GM11168 (cell line): ENCODE data around the gene NISCH.

ENCODE experiments used
- in situ Hi-C: fragments of 300-500 bp; cut with MboI; formaldehyde crosslinking; loops from one replicate; pipeline ENCODE4 v1.12.0; 2022; ENCODE audit warnings: low sequenced_read_pairs; ENCODE audit not compliant: unreplicated experiment

NISCH gene

DNA sequence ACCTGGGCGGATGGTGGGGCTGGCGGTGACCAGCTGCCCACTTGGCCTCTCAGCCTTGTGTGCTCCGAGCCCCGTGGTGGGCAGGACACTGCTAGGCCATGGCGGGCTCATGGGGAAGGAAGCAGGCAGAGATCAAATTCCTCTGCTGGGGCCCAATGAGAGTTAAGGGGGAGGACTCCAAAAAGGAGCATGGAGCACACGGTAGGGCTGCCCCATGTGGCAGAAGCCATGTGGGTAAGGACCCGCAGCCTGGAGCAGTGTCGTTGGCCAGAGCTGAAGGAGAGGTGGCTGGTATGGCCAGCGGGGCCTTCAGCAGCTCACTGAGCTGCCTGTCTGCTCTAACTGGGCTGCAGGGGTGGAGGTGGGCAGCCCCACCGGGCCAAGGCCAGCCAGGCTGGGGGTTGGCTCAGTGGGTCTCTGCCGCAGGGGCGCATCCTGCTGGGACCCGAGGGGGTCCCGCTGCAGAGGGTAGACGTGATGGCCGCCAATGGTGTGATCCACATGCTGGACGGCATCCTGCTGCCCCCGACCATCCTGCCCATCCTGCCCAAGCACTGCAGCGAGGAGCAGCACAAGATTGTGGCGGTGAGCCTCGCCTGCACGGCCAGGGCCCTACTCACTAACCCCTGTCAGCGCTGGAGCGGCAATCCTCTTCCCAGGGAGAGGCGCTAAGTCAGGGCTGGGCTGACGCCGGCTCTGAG lies 51.0 kb downstream of the NISCH start:
- in situ Hi-C loops, result no loop called here

DNA sequence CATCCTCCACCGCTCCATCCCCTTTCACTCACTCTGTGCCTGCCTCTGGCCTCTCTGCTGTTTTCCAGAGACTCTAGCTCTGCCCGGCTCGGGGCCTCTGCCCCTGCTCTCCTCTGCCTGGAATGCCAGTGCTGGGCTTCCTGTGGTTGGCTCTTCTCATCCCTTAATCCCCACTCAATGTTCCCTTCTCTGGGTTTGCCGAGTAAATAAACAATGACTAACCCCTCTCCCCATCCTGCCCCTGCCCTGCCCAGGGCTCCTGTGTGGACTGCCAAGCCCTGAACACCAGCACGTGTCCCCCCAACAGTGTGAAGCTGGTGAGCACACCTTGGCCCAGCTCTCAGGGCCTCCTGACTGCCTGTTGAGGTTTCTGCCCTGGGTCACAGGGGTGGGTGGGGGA lies 52.0 kb downstream of the NISCH start:
- in situ Hi-C loops, result no loop called here

DNA sequence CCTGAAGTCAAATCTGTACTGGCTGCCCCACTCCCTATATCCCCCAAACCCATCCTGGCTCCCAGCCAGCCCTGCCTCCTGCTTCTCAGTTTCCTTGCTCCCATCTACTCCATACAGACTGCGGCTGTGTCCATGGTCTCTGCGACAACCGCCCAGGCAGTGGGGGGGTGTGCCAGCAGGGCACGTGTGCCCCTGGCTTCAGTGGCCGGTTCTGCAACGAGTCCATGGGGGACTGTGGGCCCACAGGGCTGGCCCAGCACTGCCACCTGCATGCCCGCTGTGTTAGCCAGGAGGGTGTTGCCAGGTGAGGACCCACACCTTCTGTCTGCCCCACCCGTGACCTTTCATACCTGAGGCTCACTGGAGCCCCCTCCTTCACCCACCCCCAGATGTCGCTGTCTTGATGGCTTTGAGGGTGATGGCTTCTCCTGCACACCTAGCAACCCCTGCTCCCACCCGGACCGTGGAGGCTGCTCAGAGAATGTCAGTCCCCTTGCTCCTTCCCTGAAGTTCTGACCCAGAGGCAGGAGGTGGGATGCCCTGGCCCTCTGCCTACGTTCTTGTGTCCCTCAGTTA lies 54.4 kb downstream of the NISCH start:
- in situ Hi-C loops, result no loop called here

DNA sequence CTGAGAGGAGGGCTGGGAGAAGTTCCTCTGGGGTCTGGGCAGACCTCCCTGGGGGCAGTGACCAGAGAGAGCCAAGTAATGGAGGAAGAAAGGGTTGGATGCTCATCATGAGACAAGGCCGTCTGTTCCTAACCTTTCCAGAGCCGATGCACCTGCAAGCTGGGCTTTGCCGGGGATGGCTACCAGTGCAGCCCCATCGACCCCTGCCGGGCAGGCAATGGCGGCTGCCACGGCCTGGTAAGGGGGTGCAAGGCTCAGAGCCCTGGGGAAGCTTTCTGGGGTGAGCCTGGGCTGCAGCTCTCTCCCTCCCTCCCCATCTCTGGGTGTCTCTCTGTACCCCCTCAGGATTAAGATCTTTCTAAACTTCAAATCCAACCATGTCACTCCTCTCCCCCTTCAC lies 56.1 kb downstream of the NISCH start:
- in situ Hi-C loops, result no loop called here

DNA sequence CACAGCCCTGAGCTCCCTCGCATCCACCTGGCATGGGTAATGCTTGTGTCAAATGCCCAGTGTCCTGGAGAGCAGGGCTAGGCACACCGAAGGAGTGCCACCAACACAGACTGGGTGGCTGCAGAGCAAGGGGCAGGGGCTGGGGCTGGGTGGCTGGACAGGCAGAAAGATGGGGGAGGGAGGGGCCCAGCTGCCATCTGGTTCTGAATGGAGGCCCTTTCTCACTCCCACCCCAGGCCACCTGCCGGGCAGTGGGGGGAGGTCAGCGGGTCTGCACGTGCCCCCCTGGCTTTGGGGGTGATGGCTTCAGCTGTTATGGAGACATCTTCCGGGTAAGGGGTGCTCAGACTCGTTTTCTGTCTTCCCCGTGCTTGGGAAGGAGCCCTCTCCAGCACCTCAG lies 56.7 kb downstream of the NISCH start:
- in situ Hi-C loops, result no loop called here

DNA sequence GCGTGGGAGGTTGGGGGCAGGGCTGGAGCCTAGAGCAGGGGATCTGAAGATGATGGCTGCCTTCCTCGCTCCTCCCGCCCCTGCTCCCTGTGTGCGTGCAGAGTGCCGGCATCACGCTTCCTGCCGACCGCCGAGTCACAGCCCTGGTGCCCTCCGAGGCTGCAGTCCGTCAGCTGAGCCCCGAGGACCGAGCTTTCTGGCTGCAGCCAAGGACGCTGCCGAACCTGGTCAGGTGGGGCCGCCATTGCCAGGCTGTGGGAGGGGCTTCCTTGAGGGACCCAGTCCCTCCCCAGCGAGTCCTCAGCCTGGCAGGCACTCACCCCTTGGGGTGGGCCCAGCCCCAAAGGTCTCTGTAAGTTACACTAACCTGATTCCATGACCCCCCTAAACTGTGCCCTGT lies 57.3 kb downstream of the NISCH start:
- in situ Hi-C loops, result no loop called here

DNA sequence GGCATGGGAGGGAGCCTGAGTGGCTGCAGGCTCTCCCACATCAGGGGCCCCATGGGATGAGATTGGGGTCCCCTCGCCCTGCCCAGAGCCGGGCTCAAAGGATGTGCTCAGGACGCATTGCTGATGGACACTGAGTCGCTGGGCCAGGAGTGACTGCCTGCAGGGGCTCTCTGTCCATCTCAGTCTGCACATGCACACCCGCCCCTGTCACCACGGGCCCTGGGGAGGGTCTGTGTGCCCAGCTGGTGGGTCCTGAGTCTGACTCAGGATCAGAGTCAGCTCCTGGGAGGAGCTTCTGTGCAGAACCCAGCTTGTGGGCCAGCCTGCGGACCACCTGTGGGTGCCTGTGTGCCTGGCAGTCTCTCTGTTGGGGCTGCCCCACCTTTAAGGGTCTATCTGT lies 57.9 kb downstream of the NISCH start:
- in situ Hi-C loops, result no loop called here

DNA sequence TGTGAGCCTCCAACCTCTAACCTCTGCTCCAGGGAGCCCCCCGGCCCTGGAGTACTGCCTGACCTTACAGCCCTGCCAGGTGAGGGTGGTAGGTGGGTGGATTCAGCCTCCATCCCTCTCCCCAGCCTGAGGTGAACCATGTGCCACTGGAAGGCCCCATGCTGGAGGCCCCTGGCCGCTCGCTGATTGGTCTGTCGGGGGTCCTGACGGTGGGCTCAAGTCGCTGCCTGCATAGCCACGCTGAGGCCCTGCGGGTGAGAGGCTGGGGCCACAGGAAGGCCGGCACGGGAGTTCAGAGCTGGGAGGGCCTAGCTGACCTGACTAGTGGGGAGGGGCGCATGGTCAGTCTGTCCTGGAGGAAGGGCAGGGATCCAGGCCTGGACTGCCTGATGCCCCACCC lies 59.2 kb downstream of the NISCH start:
- in situ Hi-C loops, result no loop called here

DNA sequence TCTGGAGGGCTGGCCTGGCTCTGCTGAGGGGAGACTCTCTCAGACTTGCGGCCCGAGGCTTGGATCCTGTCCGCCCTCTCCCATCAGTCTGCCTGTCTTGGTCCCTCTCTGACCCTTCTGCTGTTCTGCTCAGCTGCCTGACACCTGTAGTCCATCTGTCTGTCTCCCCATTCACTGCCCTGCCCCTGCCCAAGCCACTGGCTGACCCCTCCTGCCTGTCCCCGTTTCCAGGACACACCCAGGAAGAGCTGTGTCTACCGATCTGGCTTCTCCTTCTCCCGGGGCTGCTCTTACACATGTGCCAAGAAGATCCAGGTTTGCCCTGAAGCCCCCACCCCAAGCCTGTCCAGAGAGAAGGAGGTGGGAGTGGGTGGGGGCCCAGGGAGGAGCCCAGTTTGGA lies 59.8 kb downstream of the NISCH start:
- in situ Hi-C loops, result no loop called here

DNA sequence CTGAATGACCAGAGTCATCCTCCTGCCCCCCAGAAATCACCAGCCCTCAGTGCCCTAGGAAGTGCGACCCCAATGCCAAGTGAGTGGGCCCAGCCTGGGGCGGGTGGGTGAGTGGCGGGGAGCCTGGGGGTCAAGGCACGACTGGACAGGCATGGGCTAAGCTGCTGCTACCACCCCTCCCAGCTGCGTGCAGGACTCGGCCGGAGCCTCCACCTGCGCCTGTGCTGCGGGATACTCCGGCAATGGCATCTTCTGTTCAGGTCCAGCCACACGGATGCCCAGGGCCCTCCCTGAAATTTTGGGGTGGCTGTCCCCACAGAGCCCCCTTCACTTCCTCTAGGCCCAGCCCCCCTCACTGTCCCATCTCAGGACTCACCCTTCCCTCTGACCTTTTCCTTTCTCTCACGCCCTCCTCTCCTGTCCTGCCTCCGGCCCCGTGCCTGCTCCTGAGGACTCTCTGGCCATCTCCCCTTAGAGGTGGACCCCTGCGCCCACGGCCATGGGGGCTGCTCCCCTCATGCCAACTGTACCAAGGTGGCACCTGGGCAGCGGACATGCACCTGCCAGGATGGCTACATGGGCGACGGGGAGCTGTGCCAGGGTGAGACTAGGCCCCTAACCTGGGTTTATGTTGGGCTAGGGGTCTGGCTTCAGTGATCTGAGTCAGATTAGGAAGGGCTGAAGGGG lies 61.2 kb downstream of the NISCH start:
- in situ Hi-C loops, result no loop called here

DNA sequence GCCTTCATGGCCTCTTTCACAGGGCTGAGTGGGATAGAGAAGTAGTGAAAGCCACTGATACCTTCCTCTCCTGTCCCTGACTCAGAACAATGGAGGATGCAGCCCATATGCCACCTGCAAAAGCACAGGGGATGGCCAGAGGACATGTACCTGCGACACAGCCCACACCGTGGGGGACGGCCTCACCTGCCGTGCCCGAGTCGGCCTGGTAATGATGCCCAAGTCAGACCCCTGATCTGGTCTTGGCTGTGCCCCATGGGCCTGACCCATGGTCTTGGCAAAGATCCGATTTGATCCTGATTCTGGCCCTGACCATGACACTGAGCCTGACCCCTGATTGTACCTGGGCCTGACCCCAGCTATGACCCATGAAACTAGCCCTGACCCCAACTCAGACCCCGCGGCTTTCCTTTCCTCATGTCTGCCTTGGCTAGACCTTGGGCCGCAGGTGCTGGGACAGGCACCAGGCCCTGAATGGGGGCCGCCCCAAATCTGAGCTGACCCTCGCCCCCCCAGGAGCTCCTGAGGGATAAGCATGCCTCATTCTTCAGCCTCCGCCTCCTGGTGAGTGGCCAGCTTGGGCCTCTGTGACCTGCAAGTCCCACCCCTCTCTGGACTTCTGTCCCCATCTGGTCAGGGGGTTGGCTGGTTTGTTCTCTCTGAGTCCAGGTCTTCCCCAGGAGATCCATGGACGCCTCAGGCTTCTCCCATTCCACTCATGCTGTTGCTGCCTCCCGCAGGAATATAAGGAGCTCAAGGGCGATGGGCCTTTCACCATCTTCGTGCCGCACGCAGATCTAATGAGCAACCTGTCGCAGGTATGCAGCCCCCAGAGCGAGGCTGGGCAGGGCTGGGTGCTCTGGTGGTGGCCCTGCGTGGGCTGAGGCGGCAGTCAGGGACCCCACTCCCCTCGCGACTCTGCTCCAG lies 62.7 kb downstream of the NISCH start:
- in situ Hi-C loops, result no loop called here

DNA sequence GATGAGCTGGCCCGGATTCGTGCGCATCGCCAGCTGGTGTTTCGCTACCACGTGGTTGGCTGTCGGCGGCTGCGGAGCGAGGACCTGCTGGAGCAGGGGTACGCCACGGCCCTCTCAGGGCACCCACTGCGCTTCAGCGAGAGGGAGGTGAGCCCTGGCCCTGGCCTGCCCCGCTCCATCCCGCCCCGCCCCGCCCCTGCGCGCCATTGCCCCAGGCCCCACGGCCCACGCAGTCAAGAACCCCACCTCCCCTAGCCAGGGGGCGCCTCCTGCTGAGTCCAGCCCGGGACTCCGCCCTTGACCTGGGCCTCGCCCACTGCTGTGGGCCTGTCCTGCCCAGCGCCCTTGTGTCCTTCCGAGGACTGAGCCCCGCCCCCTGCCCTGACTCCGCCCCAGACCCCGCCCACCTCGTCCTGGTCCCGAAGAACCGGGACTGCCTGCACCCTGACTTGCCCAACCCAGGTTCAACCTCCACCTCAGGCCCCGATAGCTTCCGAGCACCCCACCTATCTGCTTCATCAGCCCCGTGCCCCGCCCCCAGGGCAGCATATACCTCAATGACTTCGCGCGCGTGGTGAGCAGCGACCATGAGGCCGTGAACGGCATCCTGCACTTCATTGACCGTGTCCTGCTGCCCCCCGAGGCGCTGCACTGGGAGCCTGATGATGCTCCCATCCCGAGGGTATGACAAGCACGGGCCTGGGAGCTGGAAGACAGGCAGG lies 63.5 kb downstream of the NISCH start:
- in situ Hi-C loops, result no loop called here

DNA sequence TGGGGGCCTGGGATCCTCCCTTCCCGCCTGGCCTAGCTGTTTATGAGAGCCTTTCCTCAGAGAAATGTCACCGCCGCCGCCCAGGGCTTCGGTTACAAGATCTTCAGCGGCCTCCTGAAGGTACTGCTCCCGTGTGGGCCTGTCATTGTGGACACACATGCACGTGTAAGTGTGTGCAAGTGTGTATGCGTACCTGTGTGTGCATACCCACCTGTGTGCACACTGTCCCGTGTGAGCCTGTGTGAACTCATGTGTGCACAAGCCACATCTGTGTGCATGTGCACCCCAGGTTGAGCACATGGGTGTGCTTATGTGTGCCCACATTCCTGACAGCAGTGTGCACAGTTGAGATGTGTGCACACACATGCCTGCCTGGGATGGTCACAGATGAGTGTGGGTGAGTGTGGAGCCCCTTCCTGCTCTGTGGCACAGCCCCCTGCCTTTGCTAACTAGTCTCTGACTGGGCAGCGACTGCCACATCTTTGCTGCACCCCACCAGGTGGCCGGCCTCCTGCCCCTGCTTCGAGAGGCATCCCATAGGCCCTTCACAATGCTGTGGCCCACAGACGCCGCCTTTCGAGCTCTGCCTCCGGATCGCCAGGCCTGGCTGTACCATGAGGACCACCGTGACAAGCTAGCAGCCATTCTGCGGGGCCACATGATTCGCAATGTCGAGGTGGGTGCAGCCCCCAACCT lies 64.2 kb downstream of the NISCH start:
- in situ Hi-C loops, result no loop called here

DNA sequence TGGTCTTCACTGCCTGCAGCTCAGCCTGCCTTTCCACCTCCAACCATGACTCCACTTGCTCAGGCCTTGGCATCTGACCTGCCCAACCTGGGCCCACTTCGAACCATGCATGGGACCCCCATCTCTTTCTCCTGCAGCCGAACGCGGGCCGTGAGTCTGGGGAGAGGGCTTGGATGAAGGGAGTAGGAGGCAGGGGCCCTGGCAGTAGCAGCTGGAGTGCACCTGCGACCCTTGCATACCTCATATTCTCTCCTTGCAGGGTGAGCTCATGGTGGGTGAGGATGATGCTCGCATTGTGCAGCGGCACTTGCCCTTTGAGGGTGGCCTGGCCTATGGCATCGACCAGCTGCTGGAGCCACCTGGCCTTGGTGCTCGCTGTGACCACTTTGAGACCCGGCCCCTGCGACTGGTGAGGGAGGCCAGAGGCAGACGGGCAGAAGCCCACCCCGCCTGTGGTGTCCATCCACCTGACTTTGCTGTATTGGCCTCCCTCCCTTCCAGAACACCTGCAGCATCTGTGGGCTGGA lies 64.8 kb downstream of the NISCH start:
- in situ Hi-C loops, result no loop called here

DNA sequence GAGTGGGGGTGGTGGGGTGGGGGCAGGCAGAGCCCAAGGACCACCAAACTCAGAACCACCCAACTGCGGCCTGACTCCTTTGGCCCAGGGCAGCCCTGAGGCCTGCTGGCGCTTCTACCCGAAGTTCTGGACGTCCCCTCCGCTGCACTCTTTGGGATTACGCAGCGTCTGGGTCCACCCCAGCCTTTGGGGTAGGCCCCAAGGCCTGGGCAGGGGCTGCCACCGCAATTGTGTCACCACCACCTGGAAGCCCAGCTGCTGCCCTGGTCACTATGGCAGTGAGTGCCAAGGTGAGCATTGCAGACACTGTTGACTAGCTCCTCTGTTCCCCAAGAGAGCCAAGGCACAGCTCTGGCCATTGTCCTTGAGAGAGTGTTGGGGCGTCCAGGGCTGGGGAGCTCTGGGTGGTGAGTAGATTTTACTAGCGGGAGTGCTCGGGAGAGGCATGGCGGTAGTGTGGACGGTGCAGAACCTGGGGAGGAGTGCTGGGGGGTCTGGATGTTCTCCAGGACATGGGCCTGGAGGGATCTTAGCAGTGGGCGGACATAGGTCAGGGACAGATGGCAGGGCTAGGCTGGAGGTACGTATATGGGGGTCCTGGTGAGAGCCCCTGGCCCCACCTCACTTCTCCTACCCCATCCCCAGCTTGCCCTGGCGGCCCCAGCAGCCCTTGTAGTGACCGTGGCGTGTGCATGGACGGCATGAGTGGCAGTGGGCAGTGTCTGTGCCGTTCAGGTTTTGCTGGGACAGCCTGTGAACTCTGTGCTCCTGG lies 65.5 kb downstream of the NISCH start:
- in situ Hi-C loops, result no loop called here

DNA sequence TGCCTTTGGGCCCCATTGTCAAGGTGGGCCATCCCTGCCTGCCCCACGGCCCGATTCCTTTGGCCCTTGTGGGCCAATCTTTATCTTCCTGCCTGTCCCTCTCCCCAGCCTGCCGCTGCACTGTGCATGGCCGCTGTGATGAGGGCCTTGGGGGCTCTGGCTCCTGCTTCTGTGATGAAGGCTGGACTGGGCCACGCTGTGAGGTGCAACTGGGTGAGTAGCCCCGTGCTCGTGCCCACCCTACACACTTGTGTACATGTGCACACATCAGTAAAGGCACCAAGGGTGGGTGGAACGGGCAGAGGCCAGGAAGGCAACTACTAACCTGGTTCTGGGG lies 66.1 kb downstream of the NISCH start:
- in situ Hi-C loops, result no loop called here

DNA sequence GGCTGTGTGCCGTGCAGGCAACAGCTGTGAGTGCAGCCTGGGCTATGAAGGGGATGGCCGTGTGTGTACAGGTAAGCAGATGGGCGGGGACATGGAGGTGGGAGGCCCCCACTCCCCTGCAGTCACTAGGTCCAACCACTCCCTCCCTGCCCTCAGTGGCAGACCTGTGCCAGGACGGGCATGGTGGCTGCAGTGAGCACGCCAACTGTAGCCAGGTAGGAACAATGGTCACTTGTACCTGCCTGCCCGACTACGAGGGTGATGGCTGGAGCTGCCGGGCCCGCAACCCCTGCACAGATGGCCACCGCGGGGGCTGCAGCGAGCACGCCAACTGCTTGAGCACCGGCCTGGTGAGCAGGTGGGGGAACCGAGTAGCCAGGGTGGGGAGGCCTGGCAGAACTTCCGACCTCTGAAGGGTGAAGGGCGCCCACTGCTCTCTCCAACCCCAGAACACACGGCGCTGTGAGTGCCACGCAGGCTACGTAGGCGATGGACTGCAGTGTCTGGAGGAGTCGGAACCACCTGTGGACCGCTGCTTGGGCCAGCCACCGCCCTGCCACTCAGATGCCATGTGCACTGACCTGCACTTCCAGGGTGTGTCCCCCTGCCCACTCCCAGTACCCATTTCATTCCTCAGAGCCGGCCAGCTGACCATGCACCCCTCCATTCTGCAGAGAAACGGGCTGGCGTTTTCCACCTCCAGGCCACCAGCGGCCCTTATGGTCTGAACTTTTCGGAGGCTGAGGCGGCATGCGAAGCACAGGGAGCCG lies 66.7 kb downstream of the NISCH start:
- in situ Hi-C loops, result no loop called here

DNA sequence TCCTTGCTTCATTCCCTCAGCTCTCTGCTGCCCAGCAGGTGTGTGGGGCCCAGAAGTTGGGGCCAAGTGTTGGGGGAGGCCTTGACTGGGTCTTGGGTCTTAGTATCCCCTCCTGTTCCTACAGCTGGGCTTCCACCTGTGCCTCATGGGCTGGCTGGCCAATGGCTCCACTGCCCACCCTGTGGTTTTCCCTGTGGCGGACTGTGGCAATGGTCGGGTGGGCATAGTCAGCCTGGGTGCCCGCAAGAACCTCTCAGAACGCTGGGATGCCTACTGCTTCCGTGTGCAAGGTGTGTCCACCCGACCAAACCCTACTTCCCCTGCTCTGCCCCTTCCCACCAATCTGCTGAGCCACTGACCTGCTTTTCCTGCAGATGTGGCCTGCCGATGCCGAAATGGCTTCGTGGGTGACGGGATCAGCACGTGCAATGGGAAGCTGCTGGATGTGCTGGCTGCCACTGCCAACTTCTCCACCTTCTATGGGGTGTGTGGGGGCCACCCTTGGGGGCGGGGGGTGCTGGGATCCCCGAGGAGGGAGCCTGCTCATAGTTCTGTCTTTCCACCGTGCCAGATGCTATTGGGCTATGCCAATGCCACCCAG lies 67.3 kb downstream of the NISCH start:
- in situ Hi-C loops, result no loop called here
